Stomach (tissue), 9 donors: Measurements from ENCODE around the gene ESYT2. TPM values are rescaled to one million over a fixed set of nuclear protein-coding genes. Genes with fewer than 3 reads are reported as not detected.

ENCODE experiments used
- DNase-seq, 2 donors: peaks; one replicate each; pipeline versions ENCODE4 v3.0.0 to v3.0.0-alpha.2; 2013 to 2019
- H3K27ac ChIP-seq, 5 donors: fragments of 200-600 bp in 4 of 5; sonication (generic) in 4 of 5; one replicate each; pipeline ENCODE4 v1.5.1; 2013 to 2019; ENCODE audit warnings: mild to moderate bottlenecking in 1 of 5, moderate library complexity in 1 of 5
- H3K27me3 ChIP-seq, 3 donors: fragments of 200-600 bp; sonication (generic); one replicate each; pipeline ENCODE4 v1.5.1; 2017 to 2019; ENCODE audit warnings: mixed run types in 1 of 3
- H3K36me3 ChIP-seq, 4 donors: fragments of 200-600 bp; sonication (generic); 1 replicate in 3 of 4; 2 replicates in 1 of 4; pipeline ENCODE4 v1.5.1; 2016 to 2019
- H3K4me1 ChIP-seq, 4 donors: fragments of 200-600 bp; sonication (generic); one replicate each; pipeline ENCODE4 v1.5.1; 2016 to 2019
- H3K4me3 ChIP-seq, 4 donors: fragments of 200-600 bp; sonication (generic) in 3 of 4; one replicate each; pipeline ENCODE4 v1.5.1; 2016 to 2019; ENCODE audit warnings: mild to moderate bottlenecking in 1 of 4
- H3K9me3 ChIP-seq, 4 donors: fragments of 200-600 bp; sonication (generic); one replicate each; pipeline ENCODE4 v1.5.1; 2016 to 2019
- CTCF ChIP-seq, 7 experiments: fragments of 450-650 bp in 4 of 7; fragments of 200-600 bp in 3 of 7; sonication (generic) in 3 of 7; IDR thresholded peaks; one replicate each; pipeline ENCODE4 v1.5.1; 2016 to 2019; ENCODE audit warnings: antibody characterized with exemption in 7 of 7, control low read depth in 2 of 7, mild to moderate bottlenecking in 1 of 7
- EP300 ChIP-seq: sonication (generic); formaldehyde crosslinking; IDR thresholded peaks from one replicate; pipeline ENCODE4 v1.6.1; 2017; ENCODE audit warnings: antibody characterized with exemption
- POLR2A ChIP-seq, 4 donors: fragments of 450-650 bp; IDR thresholded peaks; one replicate each; pipeline ENCODE4 v1.6.1; 2016; ENCODE audit warnings: antibody characterized with exemption in 4 of 4, control low read depth in 2 of 4, mild to moderate bottlenecking in 1 of 4, moderate library complexity in 1 of 4
- POLR2AphosphoS5 ChIP-seq, 3 donors: sonication (generic); formaldehyde crosslinking; IDR thresholded peaks; one replicate each; pipeline ENCODE4 v1.6.1; 2016; ENCODE audit warnings: antibody characterized with exemption in 3 of 3
- WGBS, 5 donors: extraction: QIAGEN DNeasy Blood & Tissue Kit in 3 of 5; methylation state at CpG; one replicate each; pipeline versions ENCODE4 v1.1.5 to v1.1.7; 2013 to 2018; 5-methylcytosine and 5-hydroxymethylcytosine counted together
- intact Hi-C: fragments of 100-400 bp; cut with DNase I; formaldehyde crosslinking; loops from one replicate; pipeline ENCODE4 v1.15.1; 2023; ENCODE audit warnings: low total_unique reads
- polyA plus RNA-seq, 3 donors: library from polyadenylated mRNA; stranded (reverse); fragments of 200-250 nt; gene quantifications; one replicate each; pipeline ENCODE4 v1.2.3, GENCODE V29; 2013
- total RNA-seq, 5 donors: library from RNA; depleted of rRNA; stranded (reverse); fragments of >200 nt; gene quantifications; one replicate each; pipeline versions ENCODE4 v1.1.0 to v1.2.3, GENCODE V29; 2014 to 2016
- donor health status: healthy with polysubstance abuse.
- donor health status: Bipolar disorder and iron deficiency.
- donor health status: healthy.

The ESYT2 gene
- total and polyA plus RNA-seq, 8 donors, result 7.6 to 137 (median 36.9) TPM

GRCh38 chr7:158776474-158776873, 52.8 kb downstream of the ESYT2 start:
- peaks cover 13 to 23% (median 19%) of the 10 kb centered on the region in 4 donors for H3K4me1 ChIP-seq
- intact Hi-C loops, result no loop called here
- H3K27me3 ChIP-seq, result no peaks in the 10 kb centered on the region
- TF ChIP-seq POLR2A (IDR thresholded peaks at IDR 0.05) (no peak), EP300 (no peak), CTCF (IDR thresholded peaks at IDR 0.05) (no peak), POLR2AphosphoS5 (IDR thresholded peaks at IDR 0.05) (no peak)
- DNase-seq, result no peak
- no peaks in the 10 kb centered on the region for H3K9me3 ChIP-seq
- H3K27ac ChIP-seq, result no peak overlapping the region
- 64 to 82% (median 67%) methylated on average over 3 of the region's 3 CpGs for WGBS, 5 donors
- no peak overlapping the region for H3K4me3 ChIP-seq
- peaks cover 0 to 64% (median 40%) of the 10 kb centered on the region in 4 donors for H3K36me3 ChIP-seq

- TF ChIP-seq CTCF (IDR thresholded peaks at IDR 0.05), result no peak
- no peak for TF ChIP-seq POLR2A (IDR thresholded peaks at IDR 0.05)
- no peak for TF ChIP-seq EP300
- no peak for TF ChIP-seq POLR2AphosphoS5 (IDR thresholded peaks at IDR 0.05)
- H3K27ac ChIP-seq, result no peak overlapping the region
- H3K27me3 ChIP-seq, result no peaks in the 10 kb centered on the region
- H3K36me3 ChIP-seq, result peaks cover 0 to 64% (median 35%) of the 10 kb centered on the region in 4 donors
- no peaks in the 10 kb centered on the region for H3K9me3 ChIP-seq
- peaks cover 13 to 20% (median 18%) of the 10 kb centered on the region in 4 donors for H3K4me1 ChIP-seq
- DNase-seq, result no peak
- intact Hi-C loops, result no loop called here
- no peak overlapping the region for H3K4me3 ChIP-seq
- 92 to 99% (median 96%) methylated on average over 5 of the region's 5 CpGs for WGBS, 5 donors
These were observed 54.4 kb downstream of the ESYT2 start for GRCh38 chr7:158774952-158775351.

GRCh38 chr7:158772916-158773315, 56.4 kb downstream of the ESYT2 start:
- H3K4me1 ChIP-seq, result peaks cover 0 to 4% (median 0%) of the 10 kb centered on the region in 4 donors
- H3K27me3 ChIP-seq, result no peaks in the 10 kb centered on the region
- no peak overlapping the region for H3K4me3 ChIP-seq
- no peak overlapping the region for H3K27ac ChIP-seq
- H3K36me3 ChIP-seq, result peaks cover 0 to 64% (median 43%) of the 10 kb centered on the region in 4 donors
- intact Hi-C loops, result no loop called here
- no peaks in the 10 kb centered on the region for H3K9me3 ChIP-seq
- DNase-seq, result no peak
- TF ChIP-seq CTCF (IDR thresholded peaks at IDR 0.05) (no peak), POLR2A (IDR thresholded peaks at IDR 0.05) (no peak), EP300 (no peak), POLR2AphosphoS5 (IDR thresholded peaks at IDR 0.05) (no peak)
- WGBS, 5 donors, result 84 to 95% (median 91%) methylated on average over 11 of the region's 11 CpGs

- Histone ChIP-seq H3K27me3 (no peaks in the 10 kb centered on the region), H3K27ac (no peak overlapping the region), H3K9me3 (no peaks in the 10 kb centered on the region), H3K4me1 (no peaks in the 10 kb centered on the region), H3K36me3 (peaks cover 0 to 70% (median 56%) of the 10 kb centered on the region in 4 donors), H3K4me3 (no peak overlapping the region)
- 87 to 95% (median 93%) methylated on average over 13 to 16 of the region's 16 CpGs for WGBS, 5 donors
- DNase-seq, result no peak
- TF ChIP-seq POLR2AphosphoS5 (IDR thresholded peaks at IDR 0.05) (no peak), EP300 (no peak), CTCF (IDR thresholded peaks at IDR 0.05) (no peak), POLR2A (IDR thresholded peaks at IDR 0.05) (no peak)
- intact Hi-C loops, result no loop called here
These were observed 58.0 kb downstream of the ESYT2 start for GRCh38 chr7:158771213-158771834.
